HCT116 (cell line): ENCODE data around the gene AMPD1. TPM values are rescaled to one million over a fixed set of nuclear protein-coding genes. Genes with fewer than 3 reads are reported as not detected.

ENCODE experiments used
- ATAC-seq: fragments of 200-7000 bp; cut with Tn5 transposase; 2 replicates; pipeline ENCODE4 v1.9.1; 2020; ENCODE audit warnings: mild to moderate bottlenecking, moderate library complexity
- BruUV-seq: library from RNA; stranded (reverse); fragments of 400-500 nt; replicated peaks from 2 replicates; lab custom pipeline; 2021; lab: Mats Ljungman, UMichigan
- CTCF ChIA-PET: fragments of 300-600 bp; sonication (Branson Sonifier 250); formaldehyde crosslinking; loops from one replicate; lab custom pipeline; 2021; ENCODE audit warnings: antibody characterized with exemption; lab: Charles Lee
- POLR2A ChIA-PET: fragments of 300-600, 350-600 bp; sonication (Branson Sonifier 250); formaldehyde crosslinking; loops from one replicate; lab custom pipeline; 2021; ENCODE audit warnings: antibody characterized with exemption; lab: Charles Lee
- RAD21 ChIA-PET, 2 experiments: fragments of 300-600 bp; sonication (Branson Sonifier 250); formaldehyde crosslinking; loops; one replicate each; lab custom pipeline; 2023; ENCODE audit warnings: low total read pairs in 2 of 2; ENCODE audit not compliant: uncharacterized antibody in 2 of 2, unreplicated experiment in 2 of 2, low non-redundant PET in 1 of 2; lab: Charles Lee
- DNase-seq: peaks from one replicate; pipeline ENCODE4 v3.0.0-alpha.2; 2010; ENCODE audit warnings: low read depth, low spot score
- H2AFZ ChIP-seq: fragments of 200-600 bp; shearing (Covaris generic), sonication (generic); 2 replicates; pipeline ENCODE4 v1.6.1; 2017; ENCODE audit warnings: low read depth, mixed run types, mixed read lengths, antibody characterized with exemption, low read length; ENCODE audit not compliant: poor library complexity, severe bottlenecking
- H3K27ac ChIP-seq: 2 replicates; pipeline ENCODE4 v1.5.1; 2012; ENCODE audit warnings: low read depth, low read length
- H3K27me3 ChIP-seq: fragments of 200-600 bp; sonication (generic); 2 replicates; pipeline ENCODE4 v1.6.1; 2016; ENCODE audit warnings: mixed run types, low read length, mixed read lengths; ENCODE audit not compliant: insufficient read depth
- H3K36me3 ChIP-seq, 2 experiments: fragments of 200-500 bp in 1 of 2; fragments of 200-600 bp in 1 of 2; sonication (Bioruptor generic) in 1 of 2; sonication (generic) in 1 of 2; 2 replicates each; pipeline versions ENCODE4 v1.5.1 to v1.6.1; 2014 to 2016; ENCODE audit warnings: low read length in 2 of 2, inconsistent platforms in 1 of 2, mixed read lengths in 1 of 2, mixed run types in 1 of 2; ENCODE audit not compliant: insufficient read depth in 2 of 2, control insufficient read depth in 1 of 2
- H3K4me1 ChIP-seq, 2 experiments: fragments of 200-600 bp in 1 of 2; sonication (generic) in 1 of 2; 2 replicates each; pipeline versions ENCODE4 v1.5.1 to v1.6.1; 2012 to 2017; ENCODE audit warnings: low read length in 2 of 2, inconsistent platforms in 1 of 2, mild to moderate bottlenecking in 1 of 2, mixed read lengths in 1 of 2, mixed run types in 1 of 2, moderate library complexity in 1 of 2; ENCODE audit not compliant: insufficient read depth in 2 of 2, control insufficient read depth in 1 of 2
- H3K4me2 ChIP-seq: fragments of 200-600 bp; sonication (generic); 2 replicates; pipeline ENCODE4 v1.6.1; 2017; ENCODE audit warnings: mixed run types, low read length, mixed read lengths
- H3K4me3 ChIP-seq, 2 experiments: fragments of 200-600 bp in 1 of 2; sonication (generic) in 1 of 2; replicated peaks in 1 of 2; 2 replicates each; pipeline ENCODE4 v1.5.1; 2011 to 2016; ENCODE audit warnings: low read length in 2 of 2, control low read depth in 1 of 2, low read depth in 1 of 2, mild to moderate bottlenecking in 1 of 2, mixed read lengths in 1 of 2, mixed run types in 1 of 2
- H3K79me2 ChIP-seq: fragments of 200-600 bp; sonication (generic); 2 replicates; pipeline ENCODE4 v1.6.1; 2017; ENCODE audit warnings: mild to moderate bottlenecking, mixed run types, low read length, moderate library complexity, mixed read lengths; ENCODE audit not compliant: insufficient read depth
- H3K9ac ChIP-seq: fragments of 200-600 bp; sonication (generic); 2 replicates; pipeline ENCODE4 v1.6.1; 2016; ENCODE audit warnings: low read length, mixed read lengths
- H3K9me2 ChIP-seq: fragments of 200-600 bp; sonication (generic), shearing (Covaris generic); 2 replicates; pipeline ENCODE4 v1.6.1; 2017; ENCODE audit warnings: mixed run types, mild to moderate bottlenecking, moderate library complexity; ENCODE audit not compliant: insufficient read depth
- H3K9me3 ChIP-seq, 2 experiments: fragments of 200-500 bp in 1 of 2; fragments of 200-600 bp in 1 of 2; sonication (Bioruptor generic) in 1 of 2; sonication (generic) in 1 of 2; 2 replicates each; pipeline ENCODE4 v1.6.1; 2014 to 2017; ENCODE audit warnings: low read length in 2 of 2, mixed read lengths in 2 of 2, inconsistent platforms in 1 of 2, low read depth in 1 of 2, mild to moderate bottlenecking in 1 of 2, mixed run types in 1 of 2, moderate library complexity in 1 of 2; ENCODE audit not compliant: control insufficient read depth in 1 of 2, insufficient read depth in 1 of 2
- H4K20me1 ChIP-seq: fragments of 200-600 bp; sonication (generic), shearing (Covaris generic); 2 replicates; pipeline ENCODE4 v1.6.1; 2017; ENCODE audit warnings: mixed run types, mild to moderate bottlenecking, moderate library complexity; ENCODE audit not compliant: insufficient read depth
- ATF3 ChIP-seq: IDR thresholded peaks from 2 replicates; pipeline ENCODE4 v1.6.1; 2012
- ELF1 ChIP-seq: IDR thresholded peaks from 2 replicates; pipeline ENCODE4 v1.6.1; 2012; ENCODE audit warnings: low read depth, borderline replicate concordance
- EZH2 ChIP-seq: fragments of 200-600 bp; sonication (generic); IDR thresholded peaks from 2 replicates; pipeline ENCODE4 v1.6.1; 2017; ENCODE audit warnings: antibody characterized with exemption, mixed run types
- EZH2phosphoT487 ChIP-seq: fragments of 200-600 bp; IDR thresholded peaks from 2 replicates; pipeline ENCODE4 v1.6.1; 2018; ENCODE audit warnings: antibody characterized with exemption, borderline replicate concordance
- FOSL1 ChIP-seq: IDR thresholded peaks from 2 replicates; pipeline ENCODE4 v1.6.1; 2012; ENCODE audit warnings: low read depth
- POLR2A ChIP-seq: IDR thresholded peaks from 2 replicates; pipeline ENCODE4 v1.7.0; 2011; ENCODE audit warnings: borderline replicate concordance; ENCODE audit not compliant: insufficient read depth, insufficient read length; ENCODE audit errors: extremely low read depth
- POLR2AphosphoS5 ChIP-seq: IDR thresholded peaks from 2 replicates; pipeline ENCODE4 v1.6.1; 2011; ENCODE audit warnings: mild to moderate bottlenecking, low read depth, low read length, moderate library complexity
- SIN3A ChIP-seq: IDR thresholded peaks from 2 replicates; pipeline ENCODE4 v1.6.1; 2012; ENCODE audit warnings: low read depth
- SP1 ChIP-seq: IDR thresholded peaks from 2 replicates; pipeline ENCODE4 v1.6.1; 2012; ENCODE audit warnings: low read depth
- SRF ChIP-seq: IDR thresholded peaks from 2 replicates; pipeline ENCODE4 v1.6.1; 2012; ENCODE audit warnings: low read depth
- YY1 ChIP-seq: IDR thresholded peaks from 2 replicates; pipeline ENCODE4 v1.6.1; 2011; ENCODE audit warnings: low read length, low read depth, moderate library complexity, mild to moderate bottlenecking; ENCODE audit not compliant: insufficient replicate concordance; ENCODE audit errors: extremely low read depth
- ZFX ChIP-seq: fragments of 450-650 bp; IDR thresholded peaks from 2 replicates; pipeline ENCODE4 v1.6.1; 2017
- intact Hi-C: fragments of 100-400 bp; cut with micrococcal nuclease; formaldehyde crosslinking; loops from 2 replicates; pipeline ENCODE4 v1.10.0; 2022
- total RNA-seq: library from RNA; stranded (reverse); gene quantifications from one replicate; pipeline ENCODE4 v1.2.1, GENCODE V29; 2021; ENCODE audit not compliant: unreplicated experiment
- TF ChIP-seq, protein P1 (sequence below): IDR thresholded peaks from 2 replicates; pipeline ENCODE4 v1.6.1; 2012; ENCODE audit warnings: low read depth

The AMPD1 gene
- total RNA-seq, 1 experiment from 2014 or later, result not detected

GRCh38 chr1:114715952-114716303 is 20.6 kb upstream of the AMPD1 start:
- no peak for TF ChIP-seq ATF3
- TF ChIP-seq SP1, result no peak
- TF ChIP-seq FOSL1, result no peak
- no peak for TF ChIP-seq SRF
- no peak for TF ChIP-seq EZH2
- no peak for TF ChIP-seq YY1
- peaks cover 40 to 44% of the 10 kb centered on the region in 2 experiments for H3K36me3 ChIP-seq
- peaks cover 0 to 12% of the 10 kb centered on the region in 2 experiments; a peak in 2 of 4 replicates for H3K4me1 ChIP-seq
- no peak overlapping the region for H2AFZ ChIP-seq
- ChIA-PET CTCF (interaction anchor here (1.2 kb wide), 1 partner anchor 369 kb away, joined by 3 read pairs; no protein-coding TSS in a partner anchor), POLR2A (no interaction called here), RAD21 (no interaction called here)
- peak overlapping the region; percentile 76 for H3K4me2 ChIP-seq
- ATAC-seq (peak; percentile 12), DNase-seq (no peak)
- H3K4me3 ChIP-seq, result peak overlapping the region; percentile 89 to 99
- H3K9me3 ChIP-seq, result no peaks in the 10 kb centered on the region
- no peaks in the 10 kb centered on the region for H4K20me1 ChIP-seq
- peaks cover 50% of the 10 kb centered on the region for H3K79me2 ChIP-seq
- intact Hi-C loops, result loop anchor here (1.0 to 5.0 kb wide), 2 partner anchors 45 to 134 kb away; partner anchors contain the start of gene BCAS2
- H3K27ac ChIP-seq, result peak overlapping the region; percentile 65
- no peaks in the 10 kb centered on the region for H3K27me3 ChIP-seq
- TSS peak; percentile 71 for BruUV-seq
- no peaks in the 10 kb centered on the region for H3K9me2 ChIP-seq
- peak overlapping the region; percentile 91 for H3K9ac ChIP-seq

DNA sequence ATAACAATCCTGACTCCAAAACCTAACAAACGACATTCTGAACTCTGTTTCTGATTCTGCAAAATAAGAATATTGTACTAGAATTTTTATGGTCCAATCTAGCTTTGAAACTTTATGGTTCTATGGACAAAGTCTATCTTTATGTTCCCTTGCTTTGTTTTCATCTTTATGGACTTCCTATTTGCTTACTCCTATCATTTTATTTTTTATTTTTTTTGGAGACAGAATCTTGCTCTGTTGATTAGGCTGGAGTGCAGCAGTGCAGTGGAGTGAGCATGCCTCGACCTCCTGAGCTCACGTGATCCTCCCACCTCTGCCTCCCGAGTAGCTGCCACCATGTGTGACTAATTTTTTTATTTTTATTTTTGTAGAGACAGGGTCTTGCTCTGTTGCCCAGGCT is 17.6 kb upstream of the AMPD1 start:
- TF ChIP-seq EZH2 (no peak), SIN3A (no peak), EZH2phosphoT487 (no peak), ELF1 (no peak), POLR2A (no peak), FOSL1 (no peak), ZFX (no peak), POLR2AphosphoS5 (no peak), YY1 (no peak)
- TF ChIP-seq, protein P1, sequence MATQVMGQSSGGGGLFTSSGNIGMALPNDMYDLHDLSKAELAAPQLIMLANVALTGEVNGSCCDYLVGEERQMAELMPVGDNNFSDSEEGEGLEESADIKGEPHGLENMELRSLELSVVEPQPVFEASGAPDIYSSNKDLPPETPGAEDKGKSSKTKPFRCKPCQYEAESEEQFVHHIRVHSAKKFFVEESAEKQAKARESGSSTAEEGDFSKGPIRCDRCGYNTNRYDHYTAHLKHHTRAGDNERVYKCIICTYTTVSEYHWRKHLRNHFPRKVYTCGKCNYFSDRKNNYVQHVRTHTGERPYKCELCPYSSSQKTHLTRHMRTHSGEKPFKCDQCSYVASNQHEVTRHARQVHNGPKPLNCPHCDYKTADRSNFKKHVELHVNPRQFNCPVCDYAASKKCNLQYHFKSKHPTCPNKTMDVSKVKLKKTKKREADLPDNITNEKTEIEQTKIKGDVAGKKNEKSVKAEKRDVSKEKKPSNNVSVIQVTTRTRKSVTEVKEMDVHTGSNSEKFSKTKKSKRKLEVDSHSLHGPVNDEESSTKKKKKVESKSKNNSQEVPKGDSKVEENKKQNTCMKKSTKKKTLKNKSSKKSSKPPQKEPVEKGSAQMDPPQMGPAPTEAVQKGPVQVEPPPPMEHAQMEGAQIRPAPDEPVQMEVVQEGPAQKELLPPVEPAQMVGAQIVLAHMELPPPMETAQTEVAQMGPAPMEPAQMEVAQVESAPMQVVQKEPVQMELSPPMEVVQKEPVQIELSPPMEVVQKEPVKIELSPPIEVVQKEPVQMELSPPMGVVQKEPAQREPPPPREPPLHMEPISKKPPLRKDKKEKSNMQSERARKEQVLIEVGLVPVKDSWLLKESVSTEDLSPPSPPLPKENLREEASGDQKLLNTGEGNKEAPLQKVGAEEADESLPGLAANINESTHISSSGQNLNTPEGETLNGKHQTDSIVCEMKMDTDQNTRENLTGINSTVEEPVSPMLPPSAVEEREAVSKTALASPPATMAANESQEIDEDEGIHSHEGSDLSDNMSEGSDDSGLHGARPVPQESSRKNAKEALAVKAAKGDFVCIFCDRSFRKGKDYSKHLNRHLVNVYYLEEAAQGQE, result no peak
- TF ChIP-seq, all 23 proteins: peak for 0
- BruUV-seq, result no TSS peak
- Histone ChIP-seq H3K9me2 (no peaks in the 10 kb centered on the region), H3K4me2 (no peak overlapping the region), H2AFZ (no peak overlapping the region), H3K27ac (no peak overlapping the region), H3K4me3 (no peak overlapping the region), H3K4me1 (peaks cover 0 to 12% of the 10 kb centered on the region in 2 experiments; a peak in 2 of 4 replicates), H3K36me3 (peaks cover 30 to 35% of the 10 kb centered on the region in 2 experiments; a peak in 3 of 4 replicates), H3K9me3 (no peaks in the 10 kb centered on the region), H4K20me1 (no peaks in the 10 kb centered on the region), H3K27me3 (no peaks in the 10 kb centered on the region), H3K79me2 (peaks cover 50% of the 10 kb centered on the region), H3K9ac (no peak overlapping the region)
- intact Hi-C loops, result no loop called here
- DNase-seq, result no peak
- RAD21 ChIA-PET, result no interaction called here
- POLR2A ChIA-PET, result no interaction called here
- CTCF ChIA-PET, result no interaction called here
- ATAC-seq, result no peak
